GM10248 (cell line): ENCODE results near the gene SLC22A1.

Experiments used
- CTCF ChIA-PET: fragments of 300-600 bp; sonication (Branson Sonifier 250); formaldehyde crosslinking; extraction: SDS; loops from one replicate; lab custom pipeline; 2021; ENCODE audit warnings: antibody characterized with exemption; lab: Yijun Ruan, JAX
- POLR2A ChIA-PET: fragments of 350-650 bp; sonication (Branson Sonifier 250); formaldehyde crosslinking; extraction: SDS; loops from one replicate; lab custom pipeline; 2020; ENCODE audit warnings: antibody characterized with exemption; lab: Yijun Ruan, JAX
- DNase-seq: peaks from one replicate; pipeline ENCODE4 v3.0.0; 2012; ENCODE audit errors: extremely low spot score
- CTCF ChIP-seq: IDR thresholded peaks from 2 replicates; pipeline ENCODE4 v1.5.1; 2012; ENCODE audit warnings: mild to moderate bottlenecking, low read depth; ENCODE audit errors: extremely low read depth, missing control alignments, control extremely low read depth

The SLC22A1 gene

GRCh38 chr6:160167604-160168399, 46.2 kb downstream of the SLC22A1 start:
- no peak for TF ChIP-seq CTCF
- ChIA-PET CTCF (no interaction called here), POLR2A (no interaction called here)
- no peak for DNase-seq

- no peak for TF ChIP-seq CTCF
- ChIA-PET CTCF (no interaction called here), POLR2A (no interaction called here)
- DNase-seq = no peak
Measured at GRCh38 chr6:160170018-160170680, 48.5 kb downstream of the SLC22A1 start.

- TF ChIP-seq CTCF = no peak
- ChIA-PET POLR2A (no interaction called here), CTCF (no interaction called here)
- DNase-seq = no peak
Measured at GRCh38 chr6:160172704-160173103, 51.1 kb downstream of the SLC22A1 start.

GRCh38 chr6:160173806-160174527, 52.4 kb downstream of the SLC22A1 start:
- ChIA-PET POLR2A (no interaction called here), CTCF (interaction anchor here (1.4 kb wide), 1 partner anchor 36 kb away, joined by 3 read pairs; no protein-coding TSS in a partner anchor)
- no peak for DNase-seq
- TF ChIP-seq CTCF = no peak

GRCh38 chr6:160174681-160175080, 53.1 kb downstream of the SLC22A1 start:
- ChIA-PET CTCF (interaction anchor here (1.4 kb wide), 1 partner anchor 37 kb away, joined by 3 read pairs; no protein-coding TSS in a partner anchor), POLR2A (no interaction called here)
- no peak for TF ChIP-seq CTCF
- no peak for DNase-seq

- TF ChIP-seq CTCF = no peak
- no peak for DNase-seq
- CTCF ChIA-PET = no interaction called here
- POLR2A ChIA-PET = no interaction called here
Measured at GRCh38 chr6:160177220-160177619, 55.6 kb downstream of the SLC22A1 start.
